HG03097 (cell line): ENCODE results near the gene APIP.

Experiments used
- ATAC-seq: cut with Tn5 transposase; IDR thresholded peaks from one replicate; pipeline ENCODE4 v1.9.1; 2021; ENCODE audit not compliant: unreplicated experiment, low FRiP score

Gene APIP

DNA sequence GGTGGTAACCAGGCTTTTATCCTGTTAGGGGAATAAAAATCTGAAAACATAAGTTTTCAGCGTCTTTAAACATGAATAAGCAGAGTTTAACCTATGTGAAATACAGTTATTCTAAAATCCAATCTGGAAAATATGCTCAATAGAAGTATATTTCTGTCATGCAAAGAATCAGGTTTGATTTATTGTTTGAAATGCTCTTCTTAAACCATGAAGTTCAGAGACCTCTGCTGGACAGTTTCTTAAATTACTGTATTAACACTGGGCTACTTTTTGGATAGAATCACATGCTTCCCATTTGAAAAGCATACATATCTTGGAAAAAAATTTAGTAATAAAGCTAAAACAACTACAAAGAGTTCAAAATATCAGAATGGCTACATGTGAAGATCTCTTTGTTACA is 25.4 kb downstream of the APIP start:
- ATAC-seq, result no peak

DNA sequence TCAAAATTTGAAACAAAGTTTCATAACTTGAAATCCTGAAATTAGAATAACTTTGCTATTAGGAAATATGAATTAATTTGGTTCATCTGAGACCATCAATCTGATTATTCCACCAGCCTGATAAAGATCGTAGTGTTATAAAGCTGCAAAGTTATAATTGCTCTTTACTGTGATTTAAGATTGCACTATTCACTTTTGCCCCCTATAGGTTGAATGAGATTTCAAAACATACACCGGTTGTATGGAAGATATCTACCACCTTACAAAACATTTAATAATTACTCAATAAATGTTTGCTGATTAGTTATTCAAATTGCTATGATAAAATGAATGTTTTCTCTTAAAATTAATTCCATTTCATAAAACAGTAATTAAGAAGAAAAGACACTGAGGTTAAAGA is 26.1 kb downstream of the APIP start:
- no peak for ATAC-seq

DNA sequence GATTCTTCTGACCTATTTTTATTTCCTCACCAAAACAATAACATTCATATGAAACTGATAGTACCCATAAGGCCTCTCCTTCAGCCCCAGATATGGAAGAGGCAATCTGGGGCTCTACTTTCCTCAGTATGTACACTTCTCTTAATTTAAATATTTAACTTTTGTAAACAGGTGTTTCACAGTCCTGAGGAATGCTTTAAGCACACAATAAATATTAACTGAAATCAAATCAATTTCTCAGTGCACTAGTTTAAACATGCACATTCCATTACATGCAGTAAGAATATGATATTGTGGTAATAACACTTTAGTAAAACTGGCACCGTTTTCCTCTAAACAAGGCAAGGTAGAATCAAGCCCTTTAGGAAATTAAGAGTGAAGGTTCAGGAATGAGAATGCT is 28.9 kb downstream of the APIP start:
- ATAC-seq, result no peak

DNA sequence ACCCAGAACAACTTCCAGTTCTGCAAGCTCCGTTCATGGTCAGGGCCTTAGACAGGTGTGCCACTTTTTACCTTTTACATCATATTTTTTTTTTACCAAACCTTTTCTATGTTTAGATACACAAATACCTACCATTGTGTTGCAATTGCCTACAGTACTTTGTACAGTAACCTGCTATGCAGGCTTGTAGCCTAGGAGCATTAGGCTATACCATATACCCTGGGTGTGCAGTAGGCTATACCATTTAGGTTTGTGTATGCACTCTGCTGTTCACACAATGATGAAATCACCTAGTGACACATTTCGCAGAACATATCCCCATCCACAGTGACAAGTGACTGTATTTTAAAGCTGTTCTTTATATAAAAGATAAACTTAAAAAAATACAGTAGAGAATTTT is 29.6 kb downstream of the APIP start:
- no peak for ATAC-seq

GRCh38 chr11:34881900-34882299 is 34.3 kb downstream of the APIP start:
- ATAC-seq, result no peak

DNA sequence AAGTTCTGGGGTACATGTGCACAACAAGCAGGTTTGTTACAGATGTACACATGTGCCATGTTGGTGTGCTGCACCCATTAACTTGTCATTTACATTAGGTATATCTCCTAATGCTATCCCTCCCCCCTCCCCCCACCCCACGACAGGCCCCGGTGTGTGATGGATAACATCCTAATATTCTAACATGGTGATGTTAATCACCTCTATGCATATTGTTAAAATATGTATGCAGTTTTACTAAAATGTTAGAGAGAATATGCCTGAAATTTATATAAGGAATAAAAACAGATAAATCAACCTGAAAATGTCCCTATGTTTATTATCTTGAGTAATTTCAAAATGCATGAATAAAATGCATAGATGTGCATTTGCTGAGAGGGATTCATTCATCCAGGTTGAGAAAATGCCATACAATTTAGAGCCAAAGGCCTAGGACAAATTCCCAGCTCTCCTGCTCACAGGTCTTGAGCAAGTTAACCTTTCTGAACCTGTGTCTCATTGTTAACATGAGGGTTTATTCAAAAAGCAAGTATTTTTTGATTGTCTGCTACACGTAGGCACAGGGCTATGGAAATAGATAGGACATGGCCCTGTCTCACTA is 38.7 kb downstream of the APIP start:
- ATAC-seq, result no peak

DNA sequence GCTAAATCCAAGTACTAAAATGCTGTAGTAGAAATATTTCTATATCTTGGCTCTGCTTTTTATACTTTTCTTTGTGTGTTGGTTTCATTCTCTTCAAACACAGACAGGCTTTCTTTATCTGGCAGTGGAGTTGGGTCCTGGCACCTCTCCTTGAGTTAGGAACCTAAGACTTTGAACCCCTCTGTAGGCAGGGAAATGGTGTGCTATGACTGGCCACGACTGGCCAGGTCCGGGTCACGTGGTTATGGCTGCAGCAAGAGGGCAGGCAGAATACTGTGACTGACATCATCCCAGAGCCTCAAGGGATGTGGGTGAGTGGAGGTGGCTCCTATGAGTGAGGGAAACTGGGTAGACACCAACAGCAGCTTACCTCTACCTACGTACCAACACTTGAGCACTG is 42.0 kb downstream of the APIP start:
- no peak for ATAC-seq

GRCh38 chr11:34870548-34871196 is 45.5 kb downstream of the APIP start:
- no peak for ATAC-seq

GRCh38 chr11:34869425-34869824 is 46.8 kb downstream of the APIP start:
- ATAC-seq, result no peak

- ATAC-seq, result no peak
Observed at GRCh38 chr11:34866375-34866774, 49.8 kb downstream of the APIP start.

- ATAC-seq, result no peak
Observed at GRCh38 chr11:34865261-34865660, 50.9 kb downstream of the APIP start.

GRCh38 chr11:34864424-34864823 is 51.8 kb downstream of the APIP start:
- no peak for ATAC-seq

DNA sequence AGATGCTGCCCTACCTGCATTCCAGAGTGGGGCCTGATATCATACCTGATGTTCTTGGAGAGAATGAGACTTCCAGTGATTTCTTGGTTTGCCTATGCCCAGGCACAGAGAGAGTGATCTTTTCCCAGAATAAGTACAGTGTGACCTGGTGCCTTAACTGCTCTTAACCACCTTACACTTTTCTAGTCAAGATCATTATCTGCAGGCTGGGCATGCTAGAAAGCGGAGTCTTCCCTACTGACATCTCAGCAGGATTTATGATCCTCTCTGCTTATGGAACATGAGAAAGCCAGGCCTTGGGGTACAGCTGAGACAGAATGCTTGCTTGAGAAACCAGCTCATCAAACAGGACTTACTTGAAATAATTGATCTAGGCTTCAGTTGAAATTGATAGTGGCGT is 53.1 kb downstream of the APIP start:
- ATAC-seq, result no peak

DNA sequence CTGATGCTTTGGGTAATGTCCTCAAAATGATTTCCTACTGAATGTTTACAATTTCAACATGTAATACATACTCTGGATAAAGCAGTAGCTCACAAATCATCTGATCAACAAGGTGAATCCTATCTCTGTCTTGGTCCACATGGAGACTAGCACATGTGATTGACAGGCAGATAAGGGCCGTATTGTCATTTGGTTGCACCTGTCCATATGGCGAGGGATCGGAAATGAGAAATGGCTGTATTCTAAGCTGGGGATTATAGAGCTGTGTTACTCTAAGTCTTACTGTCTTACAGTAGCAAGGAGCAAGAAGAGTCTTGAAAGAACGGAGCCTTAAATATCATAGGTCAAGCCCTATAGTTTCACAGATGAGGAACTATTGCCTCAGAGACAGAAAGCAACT is 55.7 kb downstream of the APIP start:
- ATAC-seq, result no peak

- no peak for ATAC-seq
Observed at GRCh38 chr11:34860034-34860433, 56.1 kb downstream of the APIP start.

DNA sequence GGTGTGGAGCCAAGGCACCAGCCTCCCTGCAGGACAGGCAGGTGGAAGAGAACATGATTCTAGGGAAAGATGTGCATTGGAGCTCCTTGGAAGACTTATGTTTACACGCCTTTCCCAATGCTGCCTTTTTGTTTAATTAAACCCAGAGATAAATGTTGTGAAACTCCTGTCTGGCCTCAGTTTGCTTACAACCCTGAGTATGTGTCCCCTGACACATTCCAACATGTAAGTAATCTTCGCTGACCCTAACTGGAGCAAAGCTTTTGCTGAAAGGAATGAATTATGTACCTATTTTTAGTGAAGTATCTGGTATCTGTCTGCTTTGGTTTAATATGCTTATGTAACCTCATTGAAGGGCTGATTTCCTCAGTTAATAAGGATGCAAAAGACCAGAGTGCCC is 56.7 kb downstream of the APIP start:
- ATAC-seq, result no peak

DNA sequence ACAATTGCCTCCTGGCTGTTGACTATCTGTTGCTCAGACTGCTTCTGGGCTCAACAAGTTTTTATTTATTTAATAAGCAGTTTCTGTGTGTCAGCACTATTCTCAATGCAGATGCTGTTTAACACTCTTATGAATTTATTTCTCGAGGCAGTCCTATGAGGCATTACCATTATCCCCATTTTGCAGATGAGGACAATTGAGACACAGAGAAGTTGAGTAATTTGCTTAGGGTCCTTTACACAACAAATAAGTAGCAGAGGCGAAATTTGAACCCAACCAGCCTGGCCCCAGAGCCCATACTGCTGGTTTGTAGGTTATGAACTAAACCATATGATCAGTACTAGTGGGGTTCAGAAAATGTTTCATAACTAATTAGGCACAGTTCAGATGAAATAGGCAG is 58.7 kb downstream of the APIP start:
- ATAC-seq, result no peak

DNA sequence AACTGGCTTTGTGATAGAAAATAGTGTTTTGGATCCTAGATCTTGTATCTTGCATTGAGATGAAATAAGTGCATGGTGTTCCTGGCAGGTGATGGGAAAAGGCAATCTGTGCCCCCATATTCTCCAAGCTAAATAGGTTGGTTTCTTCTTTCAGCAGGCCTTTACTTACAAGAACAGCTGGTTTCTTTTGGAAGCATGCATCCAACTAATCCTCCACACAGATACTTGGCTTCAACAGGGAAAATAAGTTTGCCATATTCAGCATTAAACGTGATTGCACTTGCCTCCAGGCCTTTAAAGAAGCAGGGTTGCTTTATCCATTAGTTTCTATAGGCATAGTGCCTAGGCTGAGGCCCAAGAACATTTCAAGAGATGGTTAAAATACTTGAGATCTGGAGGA is 59.9 kb downstream of the APIP start:
- ATAC-seq, result no peak

GRCh38 chr11:34855754-34856095 is 60.5 kb downstream of the APIP start:
- ATAC-seq, result no peak

DNA sequence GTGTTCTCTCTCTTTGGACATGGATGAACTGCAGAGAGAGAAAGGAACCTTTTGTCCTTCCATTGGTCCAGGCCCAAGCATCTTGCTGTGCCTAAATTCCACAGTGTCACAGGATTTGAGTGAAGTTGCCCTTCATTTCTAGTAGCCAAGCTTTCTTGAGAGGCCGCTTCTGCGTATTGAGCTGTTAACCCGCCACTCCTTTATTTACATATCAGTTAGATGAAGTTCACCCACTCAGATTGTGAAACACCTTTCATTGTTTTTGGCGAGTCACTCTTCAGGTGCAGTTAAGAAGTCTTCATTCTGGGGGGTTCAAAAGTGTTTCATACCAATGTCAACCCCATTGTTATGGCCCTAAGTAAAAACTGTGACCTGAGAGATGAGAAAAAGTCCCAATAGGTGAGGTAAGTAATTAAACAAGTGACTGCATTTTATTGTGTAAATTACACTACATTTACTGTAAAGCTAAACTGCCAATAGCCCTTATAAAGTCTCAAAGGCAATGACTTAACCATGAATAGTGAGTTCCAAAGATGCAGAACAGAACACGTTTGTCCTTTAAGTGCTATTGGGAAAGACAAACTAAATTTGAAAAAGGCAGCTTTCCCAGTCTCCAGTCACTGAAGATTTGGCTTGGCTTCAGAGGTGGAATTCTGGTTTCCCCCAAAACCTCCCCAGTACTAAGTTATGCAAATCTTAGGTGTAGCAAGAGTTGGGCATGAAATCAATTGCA is 61.0 kb downstream of the APIP start:
- ATAC-seq, result no peak

GRCh38 chr11:34851916-34852315 is 64.3 kb downstream of the APIP start:
- ATAC-seq, result no peak

DNA sequence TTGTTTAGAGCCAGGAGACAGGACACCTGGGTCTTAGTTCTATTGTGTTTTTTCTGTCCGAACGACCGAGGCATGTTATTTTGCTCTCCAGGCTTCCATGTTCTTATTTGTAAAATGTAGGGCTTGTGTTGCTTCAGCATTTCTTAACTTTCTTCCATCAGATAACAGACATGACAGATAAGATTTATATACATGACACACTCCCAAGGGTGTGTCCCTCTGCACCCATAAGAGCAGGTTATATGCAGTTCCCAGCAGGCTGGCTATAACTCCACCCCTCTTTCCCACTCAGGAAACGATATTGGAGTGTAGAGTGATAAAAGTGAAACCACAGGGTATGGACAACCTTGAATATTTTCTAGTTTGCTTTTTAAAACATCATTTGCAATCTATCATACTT is 65.8 kb downstream of the APIP start:
- no peak for ATAC-seq
